Lung (tissue), 12 donors: ENCODE results near the gene MPZL3. TPM values are rescaled to one million over a fixed set of nuclear protein-coding genes. Genes with fewer than 3 reads are reported as not detected.

Source experiments
- ATAC-seq: fragments of 200-7000 bp; cut with Tn5 transposase; one replicate; pipeline ENCODE4 v1.9.1; 2020; ENCODE audit warnings: moderate number of reproducible peaks; ENCODE audit not compliant: insufficient read depth, low FRiP score
- DNase-seq, 3 donors: peaks; one replicate each; pipeline ENCODE4 v3.0.0-alpha.2; 2013 to 2017
- H3K27ac ChIP-seq, 2 donors: one replicate each; pipeline ENCODE4 v1.5.1; 2013; ENCODE audit warnings: mild to moderate bottlenecking in 2 of 2, moderate library complexity in 2 of 2, control low read depth in 1 of 2, inconsistent platforms in 1 of 2, low read depth in 1 of 2, low read length in 1 of 2
- H3K27me3 ChIP-seq, 3 donors: one replicate each; pipeline ENCODE4 v1.5.1; 2013; ENCODE audit warnings: low read length in 2 of 3; ENCODE audit not compliant: control insufficient read depth in 3 of 3, insufficient read depth in 3 of 3
- H3K36me3 ChIP-seq, 4 donors: one replicate each; pipeline ENCODE4 v1.5.1; 2013; ENCODE audit warnings: low read length in 4 of 4, mild to moderate bottlenecking in 1 of 4, moderate library complexity in 1 of 4; ENCODE audit not compliant: control insufficient read depth in 4 of 4, insufficient read depth in 4 of 4
- H3K4me1 ChIP-seq, 5 donors: one replicate each; pipeline ENCODE4 v1.5.1; 2013; ENCODE audit warnings: low read length in 5 of 5, mild to moderate bottlenecking in 2 of 5, moderate library complexity in 1 of 5; ENCODE audit not compliant: control insufficient read depth in 5 of 5, insufficient read depth in 5 of 5
- H3K4me3 ChIP-seq: one replicate; pipeline ENCODE4 v1.5.1; 2013; ENCODE audit warnings: mild to moderate bottlenecking, control low read depth, moderate library complexity
- H3K9ac ChIP-seq, 2 donors: one replicate each; pipeline ENCODE4 v1.5.1; 2013; ENCODE audit warnings: low read length in 2 of 2, control low read depth in 1 of 2; ENCODE audit not compliant: insufficient read depth in 1 of 2
- H3K9me3 ChIP-seq, 4 donors: one replicate each; pipeline ENCODE4 v1.5.1; 2013; ENCODE audit warnings: low read length in 3 of 4, mild to moderate bottlenecking in 1 of 4, moderate library complexity in 1 of 4; ENCODE audit not compliant: control insufficient read depth in 4 of 4, insufficient read depth in 3 of 4
- CTCF ChIP-seq: IDR thresholded peaks from 2 replicates; pipeline ENCODE4 v1.5.1; 2012; ENCODE audit warnings: mild to moderate bottlenecking; ENCODE audit errors: control extremely low read depth, extremely low read depth
- WGBS, 2 donors: extraction: QIAGEN DNeasy Blood & Tissue Kit; methylation state at CpG; one replicate each; pipeline ENCODE4 v1.1.7; 2013; 5-methylcytosine and 5-hydroxymethylcytosine counted together
- polyA plus RNA-seq, 2 donors: library from polyadenylated mRNA; stranded (reverse); fragments of 200-250 nt; gene quantifications; one replicate each; pipeline ENCODE4 v1.2.1, GENCODE V29; 2013
- total RNA-seq, 2 donors: library from RNA; depleted of rRNA in 1 of 2; stranded (reverse); fragments of >200 nt in 1 of 2; gene quantifications; one replicate each; pipeline ENCODE4 v1.2.1, GENCODE V29; 2014 to 2021
- donor health status: control.
- donor health status: control.
- donor health status: Bipolar disorder and iron deficiency.
- donor health status: healthy.
- donor health status: DM: yes; HTN: yes; CAD: no.

MPZL3 gene
- total and polyA plus RNA-seq, 4 donors = 7.7 to 22.6 (median 11.1) TPM

DNA sequence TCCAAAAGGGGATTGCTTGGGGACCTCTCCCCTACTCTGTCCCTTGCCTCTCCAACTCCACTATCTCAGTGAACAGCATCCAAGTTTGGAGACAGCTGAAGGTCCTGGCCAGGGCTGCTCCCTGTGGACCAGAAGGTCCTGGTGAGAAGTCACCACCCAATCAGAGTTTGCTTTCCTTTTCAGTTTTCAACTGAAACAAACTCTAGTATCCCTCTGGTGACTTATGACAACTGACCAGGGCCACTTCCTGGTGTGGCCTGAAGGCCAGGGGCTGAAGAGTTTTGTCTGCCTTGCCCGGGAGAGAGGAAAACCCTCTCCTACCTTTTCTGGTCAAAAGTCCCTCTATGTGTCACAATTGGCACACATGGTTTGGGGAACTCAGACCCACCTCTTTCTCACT, 32.4 kb downstream of the MPZL3 start:
- 45 to 65% methylated on average over 1 of the region's 1 CpG for WGBS, 2 donors
- Histone ChIP-seq H3K36me3 (no peaks in the 10 kb centered on the region), H3K27ac (no peak overlapping the region), H3K4me1 (peaks cover 0 to 4% (median 0%) of the 10 kb centered on the region in 5 donors), H3K4me3 (no peak overlapping the region), H3K9me3 (no peaks in the 10 kb centered on the region), H3K9ac (no peak overlapping the region), H3K27me3 (peaks cover 0 to 18% (median 10%) of the 10 kb centered on the region in 3 donors)
- no peak for TF ChIP-seq CTCF
- no peak for ATAC-seq
- no peak for DNase-seq

GRCh38 chr11:118219244-118219643, 32.9 kb downstream of the MPZL3 start:
- peaks cover 0 to 4% (median 0%) of the 10 kb centered on the region in 5 donors for H3K4me1 ChIP-seq
- H3K9me3 ChIP-seq = no peaks in the 10 kb centered on the region
- H3K27me3 ChIP-seq = peaks cover 0 to 22% (median 9%) of the 10 kb centered on the region in 3 donors
- H3K36me3 ChIP-seq = no peaks in the 10 kb centered on the region
- H3K9ac ChIP-seq = no peak overlapping the region
- TF ChIP-seq CTCF = no peak
- ATAC-seq (no peak), DNase-seq (no peak)
- H3K4me3 ChIP-seq = no peak overlapping the region
- H3K27ac ChIP-seq = no peak overlapping the region

- 71 to 82% methylated on average over 3 of the region's 3 CpGs for WGBS, 2 donors
- Histone ChIP-seq H3K36me3 (no peaks in the 10 kb centered on the region), H3K4me3 (no peak overlapping the region), H3K27ac (no peak overlapping the region), H3K27me3 (peaks cover 0 to 24% (median 8%) of the 10 kb centered on the region in 3 donors), H3K9ac (no peak overlapping the region), H3K9me3 (no peaks in the 10 kb centered on the region), H3K4me1 (peaks cover 0 to 4% (median 0%) of the 10 kb centered on the region in 5 donors)
- no peak for DNase-seq
- no peak for TF ChIP-seq CTCF
- no peak for ATAC-seq
Measured at GRCh38 chr11:118217575-118217974, 34.6 kb downstream of the MPZL3 start.
